ENCODE data around the gene CERS1. TPM values are rescaled to one million over a fixed set of nuclear protein-coding genes. Genes with fewer than 3 reads are reported as not detected.
A peak's percentile ranks its signal among the peaks of the same experiment; 100 is the strongest.

CERS1 gene
- total RNA-seq, 1 donor from 2014 or later, result 1.4 TPM

GRCh38 chr19:18898607-18899408 is 2.9 kb upstream of the CERS1 start:
- Histone ChIP-seq H3K4me1 (peaks cover 24% of the 10 kb centered on the region), H3K9me3 (replicated peaks) (no peaks in the 10 kb centered on the region), H3K27me3 (ENCODE audit: low read depth) (peaks cover 33% of the 10 kb centered on the region), H3K36me3 (peaks cover 28% of the 10 kb centered on the region), H3K4me3 (no peak overlapping the region), H3K27ac (replicated peaks) (no peak overlapping the region)
- no peak for TF ChIP-seq CTCF (IDR thresholded peaks at IDR 0.05; ENCODE audit: borderline replicate concordance)
- intact Hi-C loops (cut with micrococcal nuclease), result no loop called here
- DNase-seq, result no peak

GRCh38 chr19:18898081-18898606 is 2.2 kb upstream of the CERS1 start:
- Histone ChIP-seq H3K36me3 (peaks cover 28% of the 10 kb centered on the region), H3K9me3 (replicated peaks) (no peaks in the 10 kb centered on the region), H3K27me3 (ENCODE audit: low read depth) (peaks cover 40% of the 10 kb centered on the region), H3K4me1 (peaks cover 24% of the 10 kb centered on the region), H3K27ac (replicated peaks) (no peak overlapping the region), H3K4me3 (no peak overlapping the region)
- intact Hi-C loops (cut with micrococcal nuclease), result no loop called here
- DNase-seq, result no peak
- no peak for TF ChIP-seq CTCF (IDR thresholded peaks at IDR 0.05; ENCODE audit: borderline replicate concordance)

DNA sequence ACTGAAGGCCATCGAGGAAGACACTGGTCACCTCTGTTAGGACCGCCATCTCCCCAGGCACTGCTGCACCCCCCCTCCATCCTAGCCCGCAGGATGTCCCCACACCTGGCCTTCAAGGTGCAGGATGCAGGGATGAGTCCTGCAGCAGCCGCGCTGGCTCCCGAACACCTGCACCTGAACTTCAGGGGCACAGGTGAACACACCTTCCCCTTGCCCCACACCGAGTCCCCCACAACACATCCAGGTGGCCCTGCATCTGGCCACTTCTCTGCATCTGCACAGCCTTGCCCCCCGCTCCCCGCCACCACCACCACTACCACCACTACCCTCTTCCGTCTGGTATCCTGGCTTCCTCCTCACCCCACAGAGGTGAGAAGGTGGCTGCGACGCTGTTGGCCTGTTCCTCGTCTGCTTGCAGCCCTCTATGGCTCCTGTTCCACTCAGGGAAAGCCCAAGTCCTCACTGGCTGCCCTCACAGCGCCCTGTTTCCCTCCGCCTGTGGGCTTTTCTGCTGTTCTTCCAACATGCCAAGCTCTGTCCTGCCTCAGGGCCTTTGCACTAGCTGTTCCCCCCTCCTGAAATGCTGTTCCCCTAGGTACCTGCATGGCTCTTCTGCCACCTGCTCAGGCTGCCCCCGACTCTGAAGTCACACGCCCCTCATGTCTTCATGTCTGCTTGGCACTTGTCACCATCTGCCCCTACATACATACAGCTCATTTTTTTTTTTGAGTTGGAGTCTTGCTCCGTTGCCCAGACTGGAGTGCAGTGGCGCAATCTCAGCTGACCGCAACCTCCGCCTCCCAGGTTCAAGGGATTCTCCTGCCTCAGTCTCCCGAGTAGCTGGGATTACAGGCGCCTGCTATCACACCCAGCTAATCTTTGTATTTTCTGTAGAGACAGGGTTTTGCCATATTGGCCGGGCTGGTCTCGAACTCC is 1.4 kb upstream of the CERS1 start:
- no peak for TF ChIP-seq CTCF (IDR thresholded peaks at IDR 0.05; ENCODE audit: borderline replicate concordance)
- DNase-seq, result no peak
- H3K27me3 ChIP-seq (ENCODE audit: low read depth), result peaks cover 48% of the 10 kb centered on the region
- intact Hi-C loops (cut with micrococcal nuclease), result no loop called here
- H3K4me3 ChIP-seq, result no peak overlapping the region
- no peaks in the 10 kb centered on the region for H3K9me3 ChIP-seq (replicated peaks)
- H3K27ac ChIP-seq (replicated peaks), result no peak overlapping the region
- H3K4me1 ChIP-seq, result peaks cover 24% of the 10 kb centered on the region
- H3K36me3 ChIP-seq, result peaks cover 28% of the 10 kb centered on the region

DNA sequence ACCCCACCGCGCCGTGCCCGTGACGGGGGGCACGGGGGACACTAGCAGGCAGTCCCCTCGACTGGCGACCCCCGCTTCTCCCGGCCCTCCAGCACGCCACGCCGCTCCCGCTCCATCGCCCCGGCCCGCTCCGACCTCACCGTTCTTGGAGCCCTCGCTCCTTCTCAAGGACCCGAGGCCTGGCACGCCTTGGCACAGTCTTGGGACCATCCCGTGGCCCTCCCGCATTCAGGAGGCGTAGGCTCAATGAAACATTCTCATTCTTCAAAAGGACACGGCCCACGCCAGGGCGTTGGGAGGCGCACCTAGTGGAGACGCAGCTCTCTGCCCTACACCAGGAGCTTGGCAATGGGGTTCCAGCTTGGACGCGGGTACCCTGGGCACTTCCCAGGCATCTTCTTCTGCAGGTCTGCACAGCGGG is 473 bp upstream of the CERS1 start:
- peaks cover 24% of the 10 kb centered on the region for H3K4me1 ChIP-seq
- DNase-seq, result no peak
- no peak for TF ChIP-seq CTCF (IDR thresholded peaks at IDR 0.05; ENCODE audit: borderline replicate concordance)
- peaks cover 49% of the 10 kb centered on the region for H3K27me3 ChIP-seq (ENCODE audit: low read depth)
- intact Hi-C loops (cut with micrococcal nuclease), result no loop called here
- no peak overlapping the region for H3K27ac ChIP-seq (replicated peaks)
- no peaks in the 10 kb centered on the region for H3K9me3 ChIP-seq (replicated peaks)
- peaks cover 25% of the 10 kb centered on the region for H3K36me3 ChIP-seq
- peak overlapping the region; percentile 30 for H3K4me3 ChIP-seq

- no peak for DNase-seq
- H3K4me1 ChIP-seq, result peaks cover 24% of the 10 kb centered on the region
- no peaks in the 10 kb centered on the region for H3K9me3 ChIP-seq (replicated peaks)
- TF ChIP-seq CTCF (IDR thresholded peaks at IDR 0.05; ENCODE audit: borderline replicate concordance), result peak; percentile 39
- no peak overlapping the region for H3K27ac ChIP-seq (replicated peaks)
- peaks cover 49% of the 10 kb centered on the region for H3K27me3 ChIP-seq (ENCODE audit: low read depth)
- intact Hi-C loops (cut with micrococcal nuclease), result no loop called here
- peak overlapping the region; percentile 65 for H3K4me3 ChIP-seq
- H3K36me3 ChIP-seq, result peaks cover 13% of the 10 kb centered on the region
Measured at GRCh38 chr19:18895038-18895823, 727 bp downstream of the CERS1 start.
